Keratinocyte (primary cell): ENCODE measurements around the gene ADCK1. TPM values are rescaled to one million over a fixed set of nuclear protein-coding genes. Genes with fewer than 3 reads are reported as not detected.
"Not testable (repeated sequence)": the region's sequence is repeated elsewhere in the genome, so short reads cannot be mapped to it uniquely, and the experiment has no call there.

ENCODE experiments used
- DNase-seq: peaks from one replicate; pipeline ENCODE4 v3.0.0-alpha.2; 2011; ENCODE audit warnings: low read depth, missing footprints, low spot score
- FAIRE-seq: peaks from 2 replicates; lab custom pipeline; 2011; peaks lifted over from hg19 to GRCh38; lab: Jason Lieb, UNC
- H2AFZ ChIP-seq: 2 replicates; pipeline ENCODE4 v1.6.0; 2012; ENCODE audit warnings: low read length, control low read depth, inconsistent platforms; ENCODE audit not compliant: control insufficient read depth
- H3K27ac ChIP-seq: 2 replicates; pipeline ENCODE4 v1.5.1; 2011; ENCODE audit warnings: low read length; ENCODE audit not compliant: control insufficient read depth, insufficient read depth
- H3K27me3 ChIP-seq: 3 replicates; pipeline ENCODE4 v1.6.0; 2011; ENCODE audit warnings: low read length; ENCODE audit not compliant: control insufficient read depth, insufficient read depth; ENCODE audit errors: extremely low read depth
- H3K36me3 ChIP-seq, 2 experiments: 2 replicates in 1 of 2; 3 replicates in 1 of 2; pipeline ENCODE4 v1.5.1; 2011; ENCODE audit warnings: low read length in 2 of 2, mild to moderate bottlenecking in 1 of 2; ENCODE audit not compliant: control insufficient read depth in 2 of 2, insufficient read depth in 2 of 2; ENCODE audit errors: extremely low read depth in 1 of 2
- H3K4me1 ChIP-seq: 3 replicates; pipeline ENCODE4 v1.5.1; 2011; ENCODE audit warnings: low read length; ENCODE audit not compliant: control insufficient read depth, insufficient read depth; ENCODE audit errors: extremely low read depth
- H3K4me2 ChIP-seq: 3 replicates; pipeline ENCODE4 v1.6.0; 2011; ENCODE audit warnings: low read depth, low read length; ENCODE audit not compliant: control insufficient read depth, insufficient read depth; ENCODE audit errors: extremely low read depth
- H3K4me3 ChIP-seq, 3 experiments: fragments of 200-600 bp in 1 of 3; sonication (generic) in 1 of 3; 2 replicates in 2 of 3; 3 replicates in 1 of 3; pipeline ENCODE4 v1.5.1; 2011 to 2016; ENCODE audit warnings: low read length in 3 of 3, mild to moderate bottlenecking in 3 of 3, control low read depth in 2 of 3, inconsistent platforms in 1 of 3, low read depth in 1 of 3, mixed read lengths in 1 of 3, mixed run types in 1 of 3, moderate library complexity in 1 of 3; ENCODE audit not compliant: control insufficient read depth in 2 of 3, insufficient read depth in 2 of 3; ENCODE audit errors: extremely low read depth in 1 of 3
- H3K79me2 ChIP-seq: 2 replicates; pipeline ENCODE4 v1.6.0; 2012; ENCODE audit warnings: low read length; ENCODE audit not compliant: control insufficient read depth, insufficient read depth
- H3K9ac ChIP-seq: 3 replicates; pipeline ENCODE4 v1.6.0; 2011; ENCODE audit warnings: low read length; ENCODE audit not compliant: control insufficient read depth, insufficient read depth; ENCODE audit errors: extremely low read depth
- H3K9me1 ChIP-seq: 3 replicates; pipeline ENCODE4 v1.6.0; 2011; ENCODE audit warnings: low read length; ENCODE audit not compliant: control insufficient read depth, insufficient read depth; ENCODE audit errors: extremely low read depth
- H3K9me3 ChIP-seq: 2 replicates; pipeline ENCODE4 v1.5.1; 2012; ENCODE audit warnings: low read depth, low read length; ENCODE audit not compliant: control insufficient read depth
- H4K20me1 ChIP-seq: 3 replicates; pipeline ENCODE4 v1.6.0; 2011; ENCODE audit warnings: low read length; ENCODE audit not compliant: control insufficient read depth, insufficient read depth; ENCODE audit errors: extremely low read depth
- EZH2 ChIP-seq: IDR thresholded peaks from one replicate; pipeline ENCODE4 v1.6.1; 2012; ENCODE audit warnings: inconsistent platforms, mild to moderate bottlenecking, low read length, moderate library complexity
- dilution Hi-C: fragments of 300-500 bp; cut with MboI; formaldehyde crosslinking; loops from one replicate; pipeline ENCODE4 v1.7.0; 2020; ENCODE audit warnings: low sequenced_read_pairs; ENCODE audit not compliant: extremely low pct_ligation_motif_present
- polyA plus RNA-seq, 5 experiments: library from polyadenylated mRNA; depleted of rRNA in 3 of 5; stranded (reverse) in 3 of 5; stranded (forward) in 1 of 5; unstranded in 1 of 5; fragments of >200 nt; gene quantifications; 1 replicate in 1 of 5; 2 replicates in 3 of 5; 3 replicates in 1 of 5; pipeline versions ENCODE4 v1.2.1 to v1.2.3, GENCODE V29; 2011 to 2012; ENCODE audit warnings: missing spikeins in 2 of 5, low read depth in 1 of 5, low replicate concordance in 1 of 5
- TF ChIP-seq, protein P1 (sequence below), 3 experiments: IDR thresholded peaks in 1 of 3; conservative IDR thresholded peaks in 1 of 3; optimal IDR thresholded peaks in 1 of 3; 2 replicates in 2 of 3; 3 replicates in 1 of 3; pipeline versions ENCODE3 to v1.5.1; 2011; ENCODE audit warnings: low read length in 3 of 3, mild to moderate bottlenecking in 3 of 3, moderate library complexity in 2 of 3, control low read depth in 1 of 3, inconsistent platforms in 1 of 3; ENCODE audit not compliant: insufficient read depth in 2 of 3; ENCODE audit errors: extremely low read depth in 1 of 3

Gene ADCK1
- polyA plus RNA-seq, 1 donor (not counting 4 experiments of a cell fraction or from before 2014, with no cell fraction given): 4.9 TPM

DNA sequence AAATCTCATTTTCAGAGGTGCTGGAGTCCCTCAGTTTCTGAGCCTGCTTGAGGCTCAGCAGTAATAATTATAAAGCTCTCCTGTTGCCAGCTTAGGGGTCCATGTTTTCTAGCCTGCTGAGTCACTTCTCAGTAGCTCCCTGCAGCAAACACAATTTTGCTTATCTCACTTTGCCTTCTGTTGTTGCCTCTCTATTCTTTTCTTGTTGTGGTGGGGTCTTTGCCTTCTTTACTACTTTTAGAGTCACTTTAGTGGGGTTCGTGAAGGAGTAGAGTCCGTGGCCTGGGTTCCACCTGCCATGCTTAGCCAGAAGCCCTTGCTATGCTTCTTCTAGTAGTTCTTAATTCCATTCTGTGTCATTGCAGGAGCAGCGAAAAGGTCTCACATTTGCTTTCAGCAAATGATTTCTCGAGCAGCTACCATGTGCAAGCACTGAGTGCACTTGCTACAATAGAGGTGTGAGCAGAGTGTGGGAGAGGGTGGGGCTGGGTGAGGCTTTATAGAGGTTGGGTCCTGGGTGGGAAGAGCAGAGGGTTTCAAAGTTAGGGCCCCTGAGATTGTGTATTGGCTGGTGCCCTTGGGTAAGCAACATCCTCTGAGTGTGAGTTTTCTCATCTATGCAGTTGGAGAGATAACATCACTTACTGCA lies 114.3 kb downstream of the ADCK1 start:
- Histone ChIP-seq H3K9me3 (no peaks in the 10 kb centered on the region), H3K9me1 (no peaks in the 10 kb centered on the region), H4K20me1 (no peaks in the 10 kb centered on the region), H3K4me3 (no peak overlapping the region), H3K27me3 (no peaks in the 10 kb centered on the region), H3K27ac (no peak overlapping the region), H3K79me2 (no peaks in the 10 kb centered on the region), H3K4me1 (no peaks in the 10 kb centered on the region), H3K4me2 (no peak overlapping the region), H3K9ac (no peak overlapping the region), H2AFZ (no peak overlapping the region), H3K36me3 (peaks cover 0 to 2% of the 10 kb centered on the region in 2 experiments)
- dilution Hi-C loops: no loop called here
- TF ChIP-seq EZH2: no peak
- TF ChIP-seq, protein P1, sequence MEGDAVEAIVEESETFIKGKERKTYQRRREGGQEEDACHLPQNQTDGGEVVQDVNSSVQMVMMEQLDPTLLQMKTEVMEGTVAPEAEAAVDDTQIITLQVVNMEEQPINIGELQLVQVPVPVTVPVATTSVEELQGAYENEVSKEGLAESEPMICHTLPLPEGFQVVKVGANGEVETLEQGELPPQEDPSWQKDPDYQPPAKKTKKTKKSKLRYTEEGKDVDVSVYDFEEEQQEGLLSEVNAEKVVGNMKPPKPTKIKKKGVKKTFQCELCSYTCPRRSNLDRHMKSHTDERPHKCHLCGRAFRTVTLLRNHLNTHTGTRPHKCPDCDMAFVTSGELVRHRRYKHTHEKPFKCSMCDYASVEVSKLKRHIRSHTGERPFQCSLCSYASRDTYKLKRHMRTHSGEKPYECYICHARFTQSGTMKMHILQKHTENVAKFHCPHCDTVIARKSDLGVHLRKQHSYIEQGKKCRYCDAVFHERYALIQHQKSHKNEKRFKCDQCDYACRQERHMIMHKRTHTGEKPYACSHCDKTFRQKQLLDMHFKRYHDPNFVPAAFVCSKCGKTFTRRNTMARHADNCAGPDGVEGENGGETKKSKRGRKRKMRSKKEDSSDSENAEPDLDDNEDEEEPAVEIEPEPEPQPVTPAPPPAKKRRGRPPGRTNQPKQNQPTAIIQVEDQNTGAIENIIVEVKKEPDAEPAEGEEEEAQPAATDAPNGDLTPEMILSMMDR (optimal IDR thresholded peaks at IDR 0.05 in 1 of 3, IDR thresholded peaks at IDR 0.05 in 1 of 3, conservative IDR thresholded peaks at IDR 0.05 in 1 of 3; ENCODE audit: extremely low read depth in 1 of 3, insufficient read depth in 2 of 3, low read length in 3 of 3): no peak
- no peak for DNase-seq
- FAIRE-seq: no peak

- DNase-seq, H3K79me2 ChIP-seq, H3K36me3 ChIP-seq, dilution Hi-C loops, FAIRE-seq, H3K9me3 ChIP-seq, H4K20me1 ChIP-seq, H3K27me3 ChIP-seq, H3K9ac ChIP-seq, H3K4me2 ChIP-seq, H3K4me1 ChIP-seq, H3K27ac ChIP-seq, H3K4me3 ChIP-seq, H2AFZ ChIP-seq, H3K9me1 ChIP-seq: not testable (repeated sequence)
Observed at GRCh38 chr14:77915390-77915789, 115.5 kb downstream of the ADCK1 start.
